SU-DHL-6 (cell line): ENCODE data around the gene PEX11B.
A peak's percentile ranks its signal among the peaks of the same experiment; 100 is the strongest.

Experiments used
- H2AFZ ChIP-seq: fragments of 200-600 bp; sonication (generic); 2 replicates; pipeline ENCODE4 v1.6.1; 2014; ENCODE audit warnings: low read depth, mild to moderate bottlenecking, moderate library complexity, mixed read lengths, antibody characterized with exemption, low read length; ENCODE audit not compliant: severe bottlenecking
- H3F3A ChIP-seq: fragments of 200-600 bp; shearing (Covaris generic); 2 replicates; pipeline ENCODE4 v1.6.0; 2016; ENCODE audit warnings: antibody characterized with exemption, mild to moderate bottlenecking; ENCODE audit not compliant: insufficient read depth
- H3K27ac ChIP-seq: fragments of 200-600 bp; sonication (generic); 2 replicates; pipeline ENCODE4 v1.5.1; 2016; ENCODE audit warnings: low read depth, mild to moderate bottlenecking, low read length, moderate library complexity, mixed read lengths
- H3K27me3 ChIP-seq: fragments of 200-600 bp; sonication (generic), shearing (Covaris generic); 2 replicates; pipeline ENCODE4 v1.6.0; 2014; ENCODE audit warnings: mild to moderate bottlenecking, low read length
- H3K36me3 ChIP-seq: fragments of 200-600 bp; sonication (generic); 2 replicates; pipeline ENCODE4 v1.6.1; 2014; ENCODE audit warnings: mild to moderate bottlenecking, low read length, mixed read lengths
- H3K4me2 ChIP-seq: fragments of 300-600, 200-600 bp; shearing (Covaris generic), sonication (generic); 2 replicates; pipeline ENCODE4 v1.6.0; 2014; ENCODE audit warnings: low read length, low read depth, mild to moderate bottlenecking; ENCODE audit not compliant: poor library complexity, severe bottlenecking
- H3K4me3 ChIP-seq: fragments of 200-600 bp; sonication (generic); 2 replicates; pipeline ENCODE4 v1.5.1; 2014; ENCODE audit warnings: antibody characterized with exemption, low read length, mild to moderate bottlenecking, mixed read lengths; ENCODE audit not compliant: insufficient read depth, poor library complexity, severe bottlenecking
- H3K79me2 ChIP-seq: fragments of 200-600 bp; sonication (generic); 2 replicates; pipeline ENCODE4 v1.6.1; 2014; ENCODE audit warnings: mild to moderate bottlenecking, low read length, moderate library complexity; ENCODE audit not compliant: insufficient read depth
- H3K9ac ChIP-seq: fragments of 200-600 bp; sonication (generic); 2 replicates; pipeline ENCODE4 v1.7.0; 2014; ENCODE audit warnings: mild to moderate bottlenecking, low read length
- H3K9me2 ChIP-seq: fragments of 200-600 bp; sonication (generic); replicated peaks from 2 replicates; pipeline ENCODE4 v1.6.1; 2014; ENCODE audit warnings: low read length; ENCODE audit not compliant: insufficient read depth
- H3K9me3 ChIP-seq: fragments of 200-600 bp; sonication (generic); 2 replicates; pipeline ENCODE4 v1.6.1; 2014; ENCODE audit warnings: low read length, mixed read lengths; ENCODE audit not compliant: insufficient read depth
- H4K20me1 ChIP-seq: fragments of 200-600 bp; sonication (generic); 2 replicates; pipeline ENCODE4 v1.6.1; 2014; ENCODE audit warnings: low read depth, mild to moderate bottlenecking, antibody characterized with exemption, low read length, moderate library complexity, mixed read lengths
- CTCF ChIP-seq: fragments of 200-600 bp; sonication (generic); IDR thresholded peaks from one replicate; pipeline ENCODE4 v1.5.1; 2017; ENCODE audit warnings: antibody characterized with exemption, mild to moderate bottlenecking, low read length, moderate library complexity; ENCODE audit not compliant: insufficient read depth, poor library complexity, severe bottlenecking
- EZH2phosphoT487 ChIP-seq: fragments of 200-600 bp; sonication (generic), shearing (Covaris generic); conservative IDR thresholded peaks from 2 replicates; pipeline ENCODE4 v1.6.1; 2018; ENCODE audit warnings: mild to moderate bottlenecking, antibody characterized with exemption, low read length, moderate library complexity, mixed read lengths

PEX11B gene

GRCh38 chr1:145885738-145886287 is 32.7 kb downstream of the PEX11B start, which contains the start of gene ANKRD35:
Gene ANKRD35 (minus strand): TSS chr1:145885866. CDS start chr1:145885758, 108 bp downstream.
- no peaks in the 10 kb centered on the region for H3F3A ChIP-seq
- H3K9me3 ChIP-seq = no peaks in the 10 kb centered on the region
- H3K4me3 ChIP-seq = peak within 1 kb of the TSS; percentile 83
- no peaks in the 10 kb centered on the region for H3K36me3 ChIP-seq
- no peaks in the 10 kb centered on the region for H3K27me3 ChIP-seq
- H3K27ac ChIP-seq = no peak within 1 kb of the TSS
- H3K4me2 ChIP-seq = peak within 1 kb of the TSS; percentile 77
- H3K9me2 ChIP-seq = no peaks in the 10 kb centered on the region
- H2AFZ ChIP-seq = peak within 1 kb of the TSS; percentile 97
- no peaks in the 10 kb centered on the region for H3K79me2 ChIP-seq
- peak within 1 kb of the TSS; percentile 24; the same call in 1 of the 2 replicates for H3K9ac ChIP-seq
- no peaks in the 10 kb centered on the region for H4K20me1 ChIP-seq
- TF ChIP-seq CTCF = no peak
- TF ChIP-seq EZH2phosphoT487 = no peak

GRCh38 chr1:145884675-145885074 is 33.8 kb downstream of the PEX11B start:
- Histone ChIP-seq H3K9ac (no peak overlapping the region), H3K9me2 (no peaks in the 10 kb centered on the region), H3F3A (no peaks in the 10 kb centered on the region), H2AFZ (no peak overlapping the region), H4K20me1 (no peaks in the 10 kb centered on the region), H3K27ac (no peak overlapping the region), H3K36me3 (no peaks in the 10 kb centered on the region), H3K27me3 (no peaks in the 10 kb centered on the region), H3K4me3 (no peak overlapping the region), H3K9me3 (no peaks in the 10 kb centered on the region), H3K79me2 (no peaks in the 10 kb centered on the region), H3K4me2 (no peak overlapping the region)
- no peak for TF ChIP-seq EZH2phosphoT487
- TF ChIP-seq CTCF = no peak

GRCh38 chr1:145879775-145880174 is 38.7 kb downstream of the PEX11B start:
- no peak overlapping the region for H3K27ac ChIP-seq
- no peak for TF ChIP-seq CTCF
- TF ChIP-seq EZH2phosphoT487 = no peak
- no peaks in the 10 kb centered on the region for H3K27me3 ChIP-seq
- no peak overlapping the region for H3K9ac ChIP-seq
- H3F3A ChIP-seq = no peaks in the 10 kb centered on the region
- H2AFZ ChIP-seq = no peak overlapping the region
- no peak overlapping the region for H3K4me3 ChIP-seq
- H3K9me2 ChIP-seq = no peaks in the 10 kb centered on the region
- no peak overlapping the region for H3K4me2 ChIP-seq
- no peaks in the 10 kb centered on the region for H3K9me3 ChIP-seq
- no peaks in the 10 kb centered on the region for H3K36me3 ChIP-seq
- H4K20me1 ChIP-seq = no peaks in the 10 kb centered on the region
- H3K79me2 ChIP-seq = no peaks in the 10 kb centered on the region
